SK-N-SH treated with all-trans-retinoic acid at 6 μM for 48 hours (cell line): Measurements from ENCODE around the gene FAM110D.

Source experiments
- ATAC-seq: fragments of 200-7000 bp; cut with Tn5 transposase; 3 replicates; pipeline ENCODE4 v1.9.1; 2020; ENCODE audit warnings: mild to moderate bottlenecking, moderate library complexity
- ARNTL ChIP-seq: fragments of 450-650 bp; formaldehyde crosslinking; IDR thresholded peaks from 2 replicates; pipeline ENCODE4 v1.5.0; 2020; ENCODE audit warnings: low read depth, mild to moderate bottlenecking, moderate library complexity, borderline replicate concordance
- CREB5 ChIP-seq: fragments of 250-450 bp; sonication (Bioruptor Pico); IDR thresholded peaks from 2 replicates; pipeline ENCODE4 v1.5.1; 2020; ENCODE audit warnings: low read depth, mild to moderate bottlenecking, moderate library complexity
- CSDC2 ChIP-seq: fragments of 250-450 bp; sonication (Bioruptor Pico); IDR thresholded peaks from 2 replicates; pipeline ENCODE4 v1.5.0; 2020; ENCODE audit warnings: mild to moderate bottlenecking, moderate library complexity
- CSRNP3 ChIP-seq: fragments of 250-450 bp; sonication (Bioruptor Pico); IDR thresholded peaks from 2 replicates; pipeline ENCODE4 v1.5.1; 2021; ENCODE audit warnings: mild to moderate bottlenecking, moderate library complexity
- ESRRG ChIP-seq: fragments of 250-450 bp; sonication (Bioruptor Pico); IDR thresholded peaks from 2 replicates; pipeline ENCODE4 v1.6.1; 2021; ENCODE audit warnings: mild to moderate bottlenecking
- OSR1 ChIP-seq: fragments of 250-450 bp; sonication (Bioruptor Pico); IDR thresholded peaks from 2 replicates; pipeline ENCODE4 v1.8.0; 2022; ENCODE audit warnings: moderate library complexity, mild to moderate bottlenecking, inconsistent platforms
- PATZ1 ChIP-seq: fragments of 250-450 bp; sonication (Bioruptor Pico); IDR thresholded peaks from 2 replicates; pipeline ENCODE4 v1.8.0; 2020; ENCODE audit warnings: mild to moderate bottlenecking, moderate library complexity, borderline replicate concordance
- POU6F1 ChIP-seq: fragments of 250-450 bp; sonication (Bioruptor Pico); IDR thresholded peaks from 2 replicates; pipeline ENCODE4 v1.8.0; 2021; ENCODE audit warnings: low read depth, mild to moderate bottlenecking, moderate library complexity, borderline replicate concordance
- PPARA ChIP-seq: fragments of 250-450 bp; sonication (Bioruptor Pico); IDR thresholded peaks from 2 replicates; pipeline ENCODE4 v1.5.0; 2020; ENCODE audit warnings: mild to moderate bottlenecking, borderline replicate concordance
- RARB ChIP-seq: fragments of 250-450 bp; sonication (Bioruptor Pico); IDR thresholded peaks from 2 replicates; pipeline ENCODE4 v1.8.0; 2021; ENCODE audit warnings: mild to moderate bottlenecking, moderate library complexity
- SNAI2 ChIP-seq: fragments of 250-450 bp; sonication (Bioruptor Pico); IDR thresholded peaks from 2 replicates; pipeline ENCODE4 v1.5.0; 2020; ENCODE audit warnings: mild to moderate bottlenecking, moderate library complexity
- TSHZ2 ChIP-seq: fragments of 250-450 bp; sonication (Bioruptor Pico); IDR thresholded peaks from 2 replicates; pipeline ENCODE4 v1.5.0; 2020; ENCODE audit warnings: mild to moderate bottlenecking, moderate library complexity
- ZC3H10 ChIP-seq: fragments of 250-450 bp; sonication (Bioruptor Pico); IDR thresholded peaks from 2 replicates; pipeline ENCODE4 v1.5.1; 2021; ENCODE audit warnings: mild to moderate bottlenecking, moderate library complexity
- ZFP3 ChIP-seq: fragments of 250-450 bp; sonication (Bioruptor Pico); IDR thresholded peaks from 2 replicates; pipeline ENCODE4 v1.5.0; 2020; ENCODE audit warnings: mild to moderate bottlenecking, moderate library complexity
- ZNF565 ChIP-seq: fragments of 450-650 bp; formaldehyde crosslinking; conservative IDR thresholded peaks from 2 replicates; pipeline ENCODE4 v1.5.0; 2020; ENCODE audit warnings: low read depth, mild to moderate bottlenecking, moderate library complexity
- ZNF70 ChIP-seq: fragments of 450-650 bp; formaldehyde crosslinking; IDR thresholded peaks from 2 replicates; pipeline ENCODE4 v1.5.0; 2020; ENCODE audit warnings: mild to moderate bottlenecking, moderate library complexity

The FAM110D gene

GRCh38 chr1:26164036-26164860 is 5.4 kb downstream of the FAM110D start:
- ATAC-seq, result peak; percentile 75
- TF ChIP-seq TSHZ2 (CRISPR knock-in tag) (0 out of 2 replicates have a peak, but pooled peaks have one; percentile 7), CSDC2 (CRISPR knock-in tag) (no peak), ESRRG (CRISPR knock-in tag) (no peak), ZNF565 (no peak), POU6F1 (CRISPR knock-in tag) (no peak), ZFP3 (CRISPR knock-in tag) (peak; percentile 75; the same call in 1 of the 2 replicates), SNAI2 (CRISPR knock-in tag) (0 out of 2 replicates have a peak, but pooled peaks have one; percentile 24), OSR1 (no peak)

GRCh38 chr1:26164861-26165842 is 6.3 kb downstream of the FAM110D start:
- no peak for TF ChIP-seq SNAI2 (CRISPR knock-in tag)
- no peak for TF ChIP-seq CSRNP3
- TF ChIP-seq ZC3H10 (CRISPR knock-in tag), result no peak
- no peak for ATAC-seq

- TF ChIP-seq ARNTL (CRISPR knock-in tag), result no peak
- no peak for TF ChIP-seq TSHZ2 (CRISPR knock-in tag)
- no peak for TF ChIP-seq ESRRG (CRISPR knock-in tag)
- no peak for TF ChIP-seq ZFP3 (CRISPR knock-in tag)
- TF ChIP-seq ZNF565, result no peak
- TF ChIP-seq RARB (CRISPR knock-in tag), result no peak
- no peak for TF ChIP-seq CREB5 (CRISPR knock-in tag)
- no peak for TF ChIP-seq PATZ1 (CRISPR knock-in tag)
- TF ChIP-seq PPARA (CRISPR knock-in tag), result no peak
- TF ChIP-seq POU6F1 (CRISPR knock-in tag), result no peak
- TF ChIP-seq ZNF70 (CRISPR knock-in tag), result no peak
- TF ChIP-seq CSRNP3, result no peak
- ATAC-seq, result no peak
These were observed 7.9 kb downstream of the FAM110D start for GRCh38 chr1:26166719-26167281.
